Stimulated activated naive CD4-positive, alpha-beta T cell treated with Interleukin-2 at 50 U/mL for 16 hours (primary cell): Measurements from ENCODE around the gene TUBA4B.

Source experiments
- DNase-seq: peaks from one replicate; lab custom pipeline; 2025; lab: John Stamatoyannopoulos, UW

The TUBA4B gene

DNA sequence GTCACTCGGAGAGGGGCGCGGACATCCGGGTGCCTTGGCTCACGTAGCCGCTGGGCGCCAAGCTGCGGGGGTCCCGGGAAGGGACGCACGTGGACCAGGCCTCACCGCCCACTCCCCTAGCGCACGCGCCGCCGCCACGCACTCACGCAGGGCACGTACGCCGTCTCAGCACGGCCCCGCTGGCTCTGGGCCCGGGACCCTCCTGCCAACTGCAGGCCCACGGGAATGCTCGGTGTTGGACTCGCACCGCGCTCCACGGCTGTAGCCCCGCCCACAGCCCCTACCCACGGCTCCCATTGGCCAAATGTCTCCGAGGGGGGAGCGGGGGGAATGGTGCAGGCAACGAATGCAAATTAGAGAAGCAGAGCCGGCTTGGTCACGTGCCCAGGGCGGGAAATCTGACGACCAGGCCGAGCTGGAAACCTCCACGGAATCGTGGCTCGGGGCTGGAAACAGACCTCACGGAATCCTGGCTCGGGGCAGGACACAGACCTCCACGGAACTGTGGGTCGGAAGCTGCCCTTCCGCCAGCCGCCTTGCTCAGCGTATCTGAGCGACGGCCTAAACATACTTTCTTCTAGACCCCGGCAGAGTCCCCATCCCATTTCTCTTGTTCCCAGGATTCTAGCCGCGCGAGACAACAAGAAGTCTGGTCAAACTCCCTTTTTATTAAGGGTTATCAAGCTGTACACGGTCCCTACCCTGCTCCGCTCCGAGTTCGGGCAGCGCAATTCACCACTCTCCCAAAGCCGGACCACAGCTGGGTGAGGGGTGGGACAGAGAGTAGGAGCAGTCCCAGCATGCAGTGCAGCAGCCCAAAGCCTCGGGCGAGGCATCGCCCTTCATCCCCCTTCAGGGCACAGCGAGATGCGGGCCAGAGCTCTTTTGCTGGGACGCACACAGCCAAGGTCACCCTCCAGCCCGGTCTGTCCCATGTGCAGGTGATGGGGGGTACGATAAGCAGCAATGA lies 34.0 kb upstream of the TUBA4B start, which contains the start of gene ABCB6:
Gene ABCB6, minus strand, starts transcription at position 227 of the 970 bp plus-strand sequence. CDS start 285 bp downstream, outside the sequence.
- DNase-seq, result peak; percentile 85

GRCh38 chr2:219219784-219220532 lies 33.1 kb upstream of the TUBA4B start:
- DNase-seq, result no peak

DNA sequence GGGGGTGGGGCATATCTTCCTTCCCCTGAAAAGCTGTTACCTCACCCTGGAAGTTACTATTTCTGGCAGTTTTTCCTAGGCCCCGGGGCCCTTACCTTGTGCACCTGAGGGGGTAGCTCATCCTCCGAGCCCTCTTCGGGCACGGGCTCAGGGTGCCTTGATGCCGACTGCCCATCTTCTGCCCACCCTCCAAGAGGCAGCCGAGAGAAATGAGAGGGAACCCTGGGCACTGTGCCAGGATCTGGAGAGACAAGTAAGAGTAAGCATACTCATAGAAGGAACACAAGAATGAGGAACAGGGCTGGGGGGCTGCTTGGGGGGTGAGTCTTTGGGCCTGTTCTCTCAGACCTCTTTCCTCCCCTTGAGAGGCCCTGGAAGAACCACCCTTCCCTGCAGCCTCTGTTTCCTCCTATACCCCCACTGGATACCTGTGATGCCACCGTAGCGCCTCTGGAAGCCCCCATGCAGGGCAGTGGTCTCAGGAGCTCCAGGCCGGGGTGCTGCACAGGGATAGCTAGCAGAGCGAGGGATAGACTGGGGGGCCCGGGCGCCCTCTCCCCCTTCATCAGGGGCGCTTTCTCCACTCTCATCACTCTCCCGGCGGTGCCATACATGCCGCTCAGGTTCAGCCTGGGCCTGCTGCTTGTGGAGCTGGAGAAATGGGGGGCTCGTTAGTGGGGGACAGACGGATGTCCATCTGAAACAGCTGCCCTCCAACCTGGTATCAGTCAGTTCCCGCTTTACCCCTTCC lies 32.2 kb upstream of the TUBA4B start:
- no peak for DNase-seq

DNA sequence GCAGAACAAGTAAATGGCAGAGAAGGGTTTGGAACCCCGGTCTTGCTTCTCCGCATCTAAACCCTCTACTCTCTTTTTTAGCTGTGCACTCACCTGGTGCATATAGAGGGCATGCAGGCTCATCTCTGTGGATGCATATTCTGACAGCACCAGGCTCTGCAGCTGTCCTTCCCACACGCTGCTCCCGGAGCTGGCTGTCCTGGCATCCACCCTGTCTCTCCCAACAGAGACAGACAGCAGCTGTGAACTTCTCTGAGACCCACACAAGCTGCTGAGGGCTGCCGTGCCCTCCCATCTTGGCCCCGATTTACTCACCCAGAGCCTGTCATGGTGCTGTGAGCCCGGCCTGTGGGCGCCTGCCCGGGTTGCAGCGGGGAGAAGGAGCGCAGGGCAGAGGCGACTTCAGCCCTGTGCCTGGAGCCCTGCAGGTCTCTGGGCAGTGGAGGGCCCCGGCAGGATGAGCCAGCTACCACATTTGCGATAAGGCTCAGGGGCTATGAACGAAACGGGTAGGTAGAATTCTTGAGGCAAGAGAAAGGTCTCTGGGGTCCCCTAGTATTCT lies 31.0 kb upstream of the TUBA4B start:
- no peak for DNase-seq

- DNase-seq, result no peak
These were observed 29.0 kb upstream of the TUBA4B start for GRCh38 chr2:219223831-219224610.

DNA sequence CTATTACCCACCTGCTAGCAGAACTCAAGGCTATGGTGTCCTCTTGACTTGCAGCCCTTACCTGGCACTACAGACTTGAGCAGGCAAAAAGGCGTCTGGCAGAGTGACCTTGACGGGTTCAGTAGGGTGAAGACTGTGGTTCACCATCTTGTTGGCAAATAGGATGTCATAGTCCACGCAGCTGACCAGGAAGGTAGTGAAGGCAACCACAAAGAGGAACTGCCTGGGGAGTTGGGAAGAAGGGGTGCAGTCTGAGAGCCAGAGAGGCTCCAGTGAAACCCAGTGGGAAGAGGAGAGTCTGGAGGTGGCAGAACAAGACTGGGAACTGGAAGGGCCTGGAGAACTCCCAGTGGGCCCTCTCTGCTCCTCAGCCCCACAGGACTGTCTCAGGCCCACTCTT lies 27.7 kb upstream of the TUBA4B start:
- no peak for DNase-seq

DNA sequence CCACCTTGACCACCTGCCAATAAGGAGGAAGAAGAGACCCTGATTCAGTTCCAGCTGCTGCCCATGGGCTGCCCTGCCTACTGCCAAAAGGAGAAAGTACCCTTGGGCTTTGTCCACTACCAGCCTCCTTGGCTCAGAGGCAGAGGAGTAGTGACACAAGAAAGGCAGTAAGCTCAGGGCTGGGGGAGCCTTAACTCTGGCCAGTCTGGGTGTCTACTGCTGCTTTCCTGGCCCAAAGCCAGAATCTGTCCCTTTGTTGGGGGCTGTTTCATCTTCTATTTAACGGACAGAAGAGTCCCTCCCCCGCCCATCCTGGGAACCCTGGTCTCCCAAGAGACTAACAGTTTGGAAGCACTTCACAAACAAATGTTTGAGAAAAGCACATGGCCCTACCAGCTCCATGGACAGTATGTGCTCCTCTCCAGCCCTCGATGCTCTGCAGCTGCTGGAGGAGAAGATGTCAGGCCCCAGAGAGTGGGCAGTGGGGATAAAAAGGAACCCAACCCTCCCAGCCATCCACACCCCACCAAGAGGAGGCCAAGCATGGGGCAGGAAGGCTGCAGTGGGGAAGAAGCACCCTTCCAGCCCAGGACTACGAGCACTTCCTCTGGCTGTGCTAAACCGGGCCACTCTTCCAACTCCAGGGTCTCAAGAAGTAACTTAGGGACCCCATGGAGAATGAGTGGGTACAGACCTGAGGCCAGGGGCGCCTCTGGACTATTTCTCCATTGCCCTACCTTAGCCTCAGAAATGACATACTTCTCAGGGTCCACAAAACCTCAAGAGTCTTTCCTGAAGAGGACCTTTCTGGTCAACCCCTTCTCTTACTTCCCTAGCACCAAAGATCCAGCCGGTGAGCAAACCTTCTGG lies 24.8 kb upstream of the TUBA4B start:
- DNase-seq, result no peak

- no peak for DNase-seq
These were observed 24.1 kb upstream of the TUBA4B start for GRCh38 chr2:219228911-219229304.

- DNase-seq, result peak; percentile 99
These were observed 23.6 kb upstream of the TUBA4B start, which contains the start of the genes ANKZF1 and ATG9A for GRCh38 chr2:219229305-219230058. ANKZF1 (plus strand) TSS chr2:219229806; CDS start chr2:219230258, 452 bp downstream. ATG9A (minus strand) TSS chr2:219229636; CDS start chr2:219228024, 1,612 bp downstream.

DNA sequence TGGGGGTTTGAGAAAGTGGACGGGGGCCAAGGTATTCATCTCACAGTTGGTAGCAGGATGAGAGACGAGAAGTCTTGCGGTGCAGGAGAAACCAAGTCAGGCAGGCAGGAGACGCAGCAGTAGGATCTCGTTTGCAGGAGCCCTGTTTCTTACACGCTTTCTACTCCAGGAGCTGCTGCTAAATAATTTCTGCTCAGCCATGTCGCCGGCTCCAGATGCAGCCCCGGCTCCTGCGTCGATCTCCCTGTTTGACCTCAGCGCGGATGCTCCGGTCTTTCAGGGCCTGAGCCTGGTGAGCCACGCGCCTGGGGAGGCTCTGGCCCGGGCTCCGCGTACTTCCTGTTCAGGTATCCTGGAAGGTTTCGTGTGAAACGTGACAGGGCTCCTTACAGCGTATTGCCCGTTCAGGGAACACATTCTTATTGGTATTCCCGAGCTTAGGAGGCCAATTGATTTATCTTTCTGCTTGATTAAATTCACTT lies 22.9 kb upstream of the TUBA4B start:
- peak; percentile 32 for DNase-seq

DNA sequence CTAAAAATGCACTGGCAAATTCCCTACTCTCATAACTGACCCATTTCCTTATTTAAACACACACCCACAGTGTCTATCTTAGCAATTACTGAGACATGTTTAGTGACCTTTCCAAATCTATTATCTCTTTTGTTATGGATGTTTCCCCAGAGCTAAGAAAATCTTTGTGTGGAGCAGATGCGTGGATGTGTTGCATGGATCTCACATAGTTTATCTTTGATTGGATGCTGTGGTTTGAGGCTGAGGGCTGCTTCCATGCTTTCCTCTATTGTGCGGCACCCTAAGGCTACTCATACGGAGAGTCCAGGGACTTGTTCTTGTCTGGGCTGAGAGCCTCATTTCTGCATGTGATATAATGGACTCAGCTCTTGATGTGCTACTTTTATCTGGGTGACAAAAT lies 18.7 kb upstream of the TUBA4B start:
- no peak for DNase-seq

DNA sequence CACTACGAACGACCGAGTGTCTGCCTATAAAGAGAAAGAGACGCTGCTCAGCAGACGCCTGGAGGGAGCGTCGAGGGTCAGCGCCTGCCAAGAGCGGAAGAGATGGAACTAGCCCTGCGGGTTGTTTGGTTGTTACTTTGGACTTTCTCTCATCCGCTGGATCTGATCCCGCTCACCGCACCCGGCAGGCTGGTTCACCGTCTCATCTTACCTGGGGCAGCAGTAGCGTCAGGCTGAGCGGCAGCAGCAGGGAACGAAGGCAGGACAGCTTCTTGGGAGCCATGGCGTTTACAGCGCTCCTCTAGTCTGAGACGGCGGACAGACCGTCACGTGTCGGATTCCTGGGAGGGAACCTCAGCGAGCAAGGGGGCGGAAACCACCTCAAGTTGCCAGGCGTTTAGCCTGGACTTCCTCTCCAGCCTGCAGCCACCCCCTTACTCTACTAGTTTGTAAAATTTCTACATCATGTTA lies 9.7 kb upstream of the TUBA4B start:
- DNase-seq, result no peak

DNA sequence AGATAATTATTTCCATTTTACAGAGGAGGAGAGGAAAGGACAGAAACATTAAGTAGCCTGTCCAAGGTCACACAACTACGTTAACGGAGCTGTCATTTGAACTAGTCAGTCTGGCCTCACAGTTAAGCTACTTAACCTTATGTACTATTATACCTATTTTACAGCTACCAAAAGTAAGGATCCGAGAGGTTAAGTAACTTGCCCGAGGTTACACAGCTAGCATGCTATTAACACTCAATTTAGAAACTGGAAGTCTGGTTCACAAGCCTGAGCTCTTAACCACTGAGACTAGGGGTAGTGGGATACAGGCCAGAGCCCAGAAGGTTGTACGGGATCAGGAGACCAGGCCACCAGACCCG lies 8.3 kb upstream of the TUBA4B start:
- no peak for DNase-seq

GRCh38 chr2:219245148-219245898 lies 7.7 kb upstream of the TUBA4B start, which contains the start of the genes GLB1L and STK16:
GLB1L (minus strand) TSS chr2:219245444; CDS start chr2:219243573, 1,871 bp downstream.
STK16 (plus strand) TSS chr2:219245479; CDS start chr2:219246000, 521 bp downstream.
- peak; percentile 86 for DNase-seq

DNA sequence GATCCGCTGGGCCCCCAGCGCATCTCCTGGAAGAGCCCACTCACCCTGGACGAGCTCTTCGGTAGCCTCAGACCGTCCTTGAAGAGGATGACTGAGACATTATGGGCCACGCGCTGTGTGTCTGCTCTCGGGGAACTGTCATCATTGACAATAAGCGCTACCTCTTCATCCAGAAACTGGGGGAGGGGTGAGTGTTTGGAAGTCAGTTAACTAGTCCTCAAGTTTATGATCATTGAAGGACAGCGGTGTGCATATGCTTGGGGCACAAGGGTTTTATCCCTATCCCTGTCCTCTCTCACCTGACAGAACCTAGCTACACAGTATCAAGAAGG lies 7.2 kb upstream of the TUBA4B start:
- no peak for DNase-seq

DNA sequence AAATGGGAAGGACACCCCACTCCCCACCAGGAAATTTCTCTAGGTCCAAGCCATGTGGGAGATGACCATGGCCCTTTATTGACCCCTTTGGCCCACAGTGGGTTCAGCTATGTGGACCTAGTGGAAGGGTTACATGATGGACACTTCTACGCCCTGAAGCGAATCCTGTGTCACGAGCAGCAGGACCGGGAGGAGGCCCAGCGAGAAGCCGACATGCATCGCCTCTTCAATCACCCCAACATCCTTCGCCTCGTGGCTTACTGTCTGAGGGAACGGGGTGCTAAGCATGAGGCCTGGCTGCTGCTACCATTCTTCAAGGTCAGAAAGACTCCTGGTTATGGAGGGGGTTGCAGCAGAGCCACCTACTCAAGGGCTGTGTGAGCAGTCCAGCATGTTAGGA lies 6.5 kb upstream of the TUBA4B start:
- no peak for DNase-seq

DNA sequence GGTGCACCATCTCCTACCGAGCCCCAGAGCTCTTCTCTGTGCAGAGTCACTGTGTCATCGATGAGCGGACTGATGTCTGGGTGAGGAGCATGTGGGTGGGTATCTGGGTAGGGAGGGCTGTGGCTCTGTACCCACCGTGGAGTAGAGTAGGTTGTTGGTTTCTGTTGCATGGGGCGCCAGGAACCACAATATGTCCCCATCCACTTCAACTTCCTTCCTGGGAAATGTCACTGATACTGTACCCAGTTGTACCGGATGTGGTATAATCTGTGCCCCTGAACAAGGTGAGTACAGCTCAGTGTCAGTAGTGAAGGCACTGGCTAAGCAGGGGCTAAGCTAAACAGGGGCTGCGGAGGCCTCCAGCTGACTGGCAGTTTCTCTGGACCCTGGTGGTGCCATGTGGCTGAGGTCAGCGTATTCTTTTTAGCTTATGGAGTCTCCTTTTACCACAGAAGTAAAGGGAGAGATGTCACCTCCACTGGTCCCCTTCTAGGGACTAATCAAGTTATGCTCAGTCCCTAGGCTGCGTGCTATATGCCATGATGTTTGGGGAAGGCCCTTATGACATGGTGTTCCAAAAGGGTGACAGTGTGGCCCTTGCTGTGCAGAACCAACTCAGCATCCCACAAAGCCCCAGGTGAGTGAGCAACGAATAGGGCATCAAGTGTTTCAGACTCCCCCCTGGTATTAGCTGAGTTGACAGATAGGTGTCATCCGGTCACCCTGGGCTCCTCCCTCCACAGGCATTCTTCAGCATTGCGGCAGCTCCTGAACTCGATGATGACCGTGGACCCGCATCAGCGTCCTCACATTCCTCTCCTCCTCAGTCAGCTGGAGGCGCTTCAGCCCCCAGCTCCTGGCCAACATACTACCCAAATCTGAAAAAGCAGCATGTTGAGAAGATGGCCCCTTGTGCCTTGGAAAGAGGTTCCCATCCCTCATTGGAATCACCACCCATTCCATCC lies 5.1 kb upstream of the TUBA4B start:
- DNase-seq, result peak; percentile 72
